ENCODE data around the gene VPREB3. TPM values are rescaled to one million over a fixed set of nuclear protein-coding genes. Genes with fewer than 3 reads are reported as not detected.

The VPREB3 gene
- total and polyA plus RNA-seq, 10 of the 15 experiments (the other 5 are each of a cell fraction or from before 2014, with no cell fraction given): 0.75 to 79.5 (median 23.8) TPM

GRCh38 chr22:23764899-23765881 lies 11.0 kb upstream of the VPREB3 start:
- H4K20me1 ChIP-seq (ENCODE audit: control insufficient read depth, insufficient read depth): no peaks in the 10 kb centered on the region; the same call in 1 of the 2 replicates
- no peaks in the 10 kb centered on the region for H3K27me3 ChIP-seq (replicated peaks in 1 of 2; ENCODE audit: control insufficient read depth in 2 of 2, insufficient read depth in 2 of 2, low read length in 1 of 2)
- no peak overlapping the region for H2AFZ ChIP-seq (ENCODE audit: control insufficient read depth, low read depth, low read length)
- FAIRE-seq (no peak), ATAC-seq (no peak), DNase-seq (ENCODE audit: low read depth, low spot score) (no peak)
- peaks cover 24% of the 10 kb centered on the region for H3K79me2 ChIP-seq (ENCODE audit: control insufficient read depth, insufficient read depth, low read length)
- ChIA-PET CTCF (interaction anchor here (1.0 to 7.5 kb wide), 4 partner anchors 10 to 138 kb away, joined by 3 to 197 read pairs (median 6); partner anchors contain the start of gene VPREB3), RAD21 (ENCODE audit: unreplicated experiment) (interaction anchor here (0.7 to 3.2 kb wide), 5 partner anchors 12 to 138 kb away, joined by 3 to 16 read pairs (median 3); partner anchors contain the start of genes SLC2A11 and ZNF70), POLR2A (interaction anchor here (0.6 kb wide), 4 partner anchors 8 to 120 kb away, joined by 3 to 4 read pairs (median 4); no protein-coding TSS in a partner anchor), SMC1A (ENCODE audit: uncharacterized antibody, unreplicated experiment) (interaction anchor here (1.2 to 2.4 kb wide), 4 partner anchors 10 to 137 kb away, joined by 3 to 7 read pairs (median 6); partner anchors contain the start of gene VPREB3)
- 87% methylated on average over 9 of the region's 9 CpGs for WGBS (ENCODE audit: insufficient coverage, insufficient replicate concordance, low lambda C conversion rate, missing lambda C conversion rate)
- peak overlapping the region; percentile 36; the same call in 1 of the 2 replicates for H3K4me3 ChIP-seq
- no peaks in the 10 kb centered on the region; a peak in 1 of 4 replicates for H3K36me3 ChIP-seq (ENCODE audit: control insufficient read depth in 2 of 2, insufficient read depth in 2 of 2, low read length in 1 of 2)
- no peaks in the 10 kb centered on the region for H3K9me3 ChIP-seq (replicated peaks; ENCODE audit: control insufficient read depth, insufficient read depth, low read length)
- in situ Hi-C loops (cut with MboI) (no loop called here), intact Hi-C loops (cut with micrococcal nuclease; ENCODE audit: unreplicated experiment) (loop anchor here (5.0 kb wide), 1 partner anchor 223 kb away; no protein-coding TSS in a partner anchor)
- no peak for TF ChIP-seq ZNF384 (IDR thresholded peaks at IDR 0.05; ENCODE audit: borderline replicate concordance, low read depth, low read length)
- TF ChIP-seq ATF2 (IDR thresholded peaks at IDR 0.05; ENCODE audit: low read length): no peak
- TF ChIP-seq TCF3 (IDR thresholded peaks at IDR 0.05; ENCODE audit: borderline replicate concordance, insufficient read depth, low read depth, low read length): no peak
- TF ChIP-seq MXI1 (IDR thresholded peaks at IDR 0.05; ENCODE audit: low read depth, low read length): no peak
- no peak for TF ChIP-seq ZBED1 (IDR thresholded peaks at IDR 0.05; ENCODE audit: borderline replicate concordance)
- TF ChIP-seq BCL3 (IDR thresholded peaks at IDR 0.05; ENCODE audit: borderline replicate concordance, insufficient read depth, low read depth, low read length, poor library complexity, severe bottlenecking): no peak
- TF ChIP-seq PAX8 (IDR thresholded peaks at IDR 0.05): no peak
- TF ChIP-seq POLR2AphosphoS2 (IDR thresholded peaks at IDR 0.05; ENCODE audit: low read depth, low read length): no peak
- no peak for TF ChIP-seq ZZZ3 (IDR thresholded peaks at IDR 0.05; ENCODE audit: control insufficient read depth, insufficient read length, low read depth)
- no peak for TF ChIP-seq BRCA1 (IDR thresholded peaks at IDR 0.05; ENCODE audit: low read depth, low read length)
- TF ChIP-seq NFYA (IDR thresholded peaks at IDR 0.05; ENCODE audit: borderline replicate concordance, low read depth, low read length): no peak
- no peak for TF ChIP-seq NBN (IDR thresholded peaks at IDR 0.05)
- no peak for TF ChIP-seq PML (IDR thresholded peaks at IDR 0.05; ENCODE audit: low read length)
- TF ChIP-seq TCF7 (IDR thresholded peaks at IDR 0.05; ENCODE audit: borderline replicate concordance): no peak
- no peak for TF ChIP-seq SUPT20H (IDR thresholded peaks at IDR 0.05; ENCODE audit: borderline replicate concordance, control insufficient read depth, low read depth, low read length)
- no peak for TF ChIP-seq BACH1 (IDR thresholded peaks at IDR 0.05; ENCODE audit: borderline replicate concordance)
- TF ChIP-seq JUNB (IDR thresholded peaks at IDR 0.05): no peak
- no peak overlapping the region for H3K27ac ChIP-seq (ENCODE audit: control insufficient read depth, insufficient read depth)
- H3K4me2 ChIP-seq (ENCODE audit: control insufficient read depth, insufficient read depth): peak overlapping the region; percentile 94
- peaks cover 30% of the 10 kb centered on the region for H3K4me1 ChIP-seq (ENCODE audit: control insufficient read depth, insufficient read depth, low read length)
- no peak overlapping the region for H3K9ac ChIP-seq (ENCODE audit: control insufficient read depth, insufficient read depth, low read length)
- TSS peak; percentile 39 for BruUV-seq (replicated peaks)

Data from GM12878 (cell line).